NCI-H460 (cell line): Measurements from ENCODE around the gene IRF7. TPM values are rescaled to one million over a fixed set of nuclear protein-coding genes. Genes with fewer than 3 reads are reported as not detected.
"Not testable (repeated sequence)": the region's sequence is repeated elsewhere in the genome, so short reads cannot be mapped to it uniquely, and the experiment has no call there.

Experiments used
- DNase-seq: peaks from one replicate; pipeline ENCODE4 v3.0.0-alpha.2; 2016; ENCODE audit warnings: low read depth; ENCODE audit errors: extremely low read depth
- total RNA-seq: library from RNA; depleted of rRNA; stranded (reverse); fragments of >200 nt; shearing (Covaris generic); gene quantifications from 2 replicates; pipeline ENCODE4 v1.2.3, GENCODE V29; 2014

The IRF7 gene
- total RNA-seq, 1 experiment from 2014 or later, result 3.8 TPM

- DNase-seq, result no peak
These were observed 28.2 kb downstream of the IRF7 start for GRCh38 chr11:587546-587945.

GRCh38 chr11:586376-587316, 29.1 kb downstream of the IRF7 start:
- no peak for DNase-seq

GRCh38 chr11:584287-584686, 31.5 kb downstream of the IRF7 start:
- no peak for DNase-seq

- no peak for DNase-seq
These were observed 34.0 kb downstream of the IRF7 start for GRCh38 chr11:581752-582151.

- DNase-seq, result no peak
These were observed 34.4 kb downstream of the IRF7 start for GRCh38 chr11:581342-581741.

GRCh38 chr11:579830-580601, 35.7 kb downstream of the IRF7 start:
- no peak for DNase-seq

GRCh38 chr11:578276-579035, 37.3 kb downstream of the IRF7 start:
- no peak for DNase-seq

- DNase-seq, result no peak
These were observed 38.2 kb downstream of the IRF7 start for GRCh38 chr11:577611-577894.

GRCh38 chr11:576811-577610, 38.7 kb downstream of the IRF7 start:
- no peak for DNase-seq

- DNase-seq, result peak; percentile 84
These were observed 39.6 kb downstream of the IRF7 start, which contains the start of gene PHRF1 for GRCh38 chr11:575996-576768. PHRF1 (plus strand) TSS chr11:576470; CDS start chr11:581513, 5,043 bp downstream.

- no peak for DNase-seq
These were observed 40.3 kb downstream of the IRF7 start for GRCh38 chr11:575313-575995.

- no peak for DNase-seq
These were observed 41.0 kb downstream of the IRF7 start for GRCh38 chr11:574632-575312.

- DNase-seq, result not testable (repeated sequence)
These were observed 41.6 kb downstream of the IRF7 start for GRCh38 chr11:574031-574570.

GRCh38 chr11:573146-573759, 42.5 kb downstream of the IRF7 start:
- DNase-seq, result no peak

- no peak for DNase-seq
These were observed 44.0 kb downstream of the IRF7 start for GRCh38 chr11:571802-572185.

- DNase-seq, result no peak
These were observed 46.4 kb downstream of the IRF7 start for GRCh38 chr11:569158-569885.
